Pancreas (tissue), 10 donors: ENCODE data around the gene JMJD4. TPM values are rescaled to one million over a fixed set of nuclear protein-coding genes. Genes with fewer than 3 reads are reported as not detected.

Experiments used
- ATAC-seq, 4 donors: fragments of 200-7000 bp; cut with Tn5 transposase; one replicate each; pipeline versions ENCODE4 v1.8.0 to v1.9.1; 2020; ENCODE audit warnings: mild to moderate bottlenecking in 4 of 4, moderate library complexity in 4 of 4
- DNase-seq, 6 donors: peaks; one replicate each; pipeline ENCODE4 v3.0.0-alpha.2; 2020
- FAIRE-seq: peaks from 2 replicates; lab custom pipeline; 2012; peaks lifted over from hg19 to GRCh38; lab: Jason Lieb, UNC
- H3K27ac ChIP-seq, 4 donors: fragments of 200-600 bp; sonication (generic); 1 replicate in 3 of 4; 2 replicates in 1 of 4; pipeline versions ENCODE4 v1.5.0 to v1.8.0; 2020
- H3K27me3 ChIP-seq, 4 donors: fragments of 200-600 bp; one replicate each; pipeline ENCODE4 v1.8.0; 2021
- H3K36me3 ChIP-seq, 3 donors: fragments of 200-600 bp; sonication (generic) in 1 of 3; one replicate each; pipeline versions ENCODE4 v1.5.0 to v1.8.0; 2020 to 2021
- H3K4me1 ChIP-seq, 3 donors: fragments of 200-600 bp; one replicate each; pipeline ENCODE4 v1.8.0; 2021
- H3K4me3 ChIP-seq, 4 donors: fragments of 200-600 bp; sonication (generic) in 2 of 4; one replicate each; pipeline versions ENCODE4 v1.5.0 to v1.8.0; 2020 to 2021
- H3K9me3 ChIP-seq, 4 donors: fragments of 200-600 bp; one replicate each; pipeline ENCODE4 v1.8.0; 2021
- CTCF ChIP-seq, 4 donors: fragments of 200-600 bp; sonication (generic) in 3 of 4; IDR thresholded peaks; one replicate each; pipeline versions ENCODE4 v1.5.0 to v1.8.0; 2021; ENCODE audit warnings: antibody characterized with exemption in 4 of 4
- WGBS, 2 donors: extraction: QIAGEN DNeasy Blood & Tissue Kit; methylation state at CpG; one replicate each; pipeline ENCODE4 v1.1.7; 2013; 5-methylcytosine and 5-hydroxymethylcytosine counted together
- intact Hi-C, 3 donors: fragments of 100-400 bp; cut with DNase I; formaldehyde crosslinking; loops; one replicate each; pipeline versions ENCODE4 v1.11.1 to v1.14.2; 2022
- polyA plus RNA-seq, 2 donors: library from polyadenylated mRNA; stranded (reverse); fragments of 200-250 nt; gene quantifications; one replicate each; pipeline ENCODE4 v1.2.3, GENCODE V29; 2013
- total RNA-seq, 6 donors: library from RNA; stranded (reverse); fragmentation: NEBNext Ultra II Directional in 4 of 6; extraction: Animal tissue kit (Norgen Biotek cat#: 25700) in 4 of 6; gene quantifications; one replicate each; pipeline versions ENCODE4 v1.2.1 to v1.2.4, GENCODE V29; 2021 to 2023
- donor health status: healthy with polysubstance abuse.
- donor health status: DM: no; HTN: no; CAD: no; lungs with moderate emphysema.
- donor health status: DM: no; HTN: no; CAD: no.
- donor health status: control.
- donor health status: control.
- donor health status: Bipolar disorder and iron deficiency.
- donor health status: DM: yes; HTN: yes; CAD: no.
- donor health status: DM: no; HTN: no; CAD: no.
- donor health status: DM: no; HTN: no; CAD: no.
- donor health status: DM: yes; HTN: yes; CAD: no.

Gene JMJD4
- total and polyA plus RNA-seq, 8 donors: 4.8 to 14.8 (median 9.6) TPM

- no peaks in the 10 kb centered on the region for H3K9me3 ChIP-seq
- ATAC-seq (no peak), DNase-seq (peak in 2 of 6 donors; percentile 41 to 54), FAIRE-seq (no peak)
- peaks cover 0 to 18% (median 4%) of the 10 kb centered on the region in 3 donors for H3K36me3 ChIP-seq
- 86 to 87% methylated on average over 19 of the region's 19 CpGs for WGBS, 2 donors
- H3K27ac ChIP-seq: no peak overlapping the region
- intact Hi-C loops: loop anchor here in 2 of 3 donors (5.0 to 10.0 kb wide), 2 partner anchors 176 to 178 kb away; partner anchors contain the start of gene WNT9A (in 1 of the 2)
- H3K27me3 ChIP-seq: no peaks in the 10 kb centered on the region
- H3K4me3 ChIP-seq: no peak overlapping the region
- TF ChIP-seq CTCF (IDR thresholded peaks at IDR 0.05): no peak
- peaks cover 0 to 4% (median 0%) of the 10 kb centered on the region in 3 donors for H3K4me1 ChIP-seq
Observed at GRCh38 chr1:227766653-227767277, 31.7 kb upstream of the JMJD4 start.

- 36 to 43% methylated on average over 15 to 17 of the region's 17 CpGs for WGBS, 2 donors
- Histone ChIP-seq H3K27me3 (no peaks in the 10 kb centered on the region), H3K27ac (no peak overlapping the region), H3K4me1 (peaks cover 0 to 4% (median 0%) of the 10 kb centered on the region in 3 donors), H3K9me3 (no peaks in the 10 kb centered on the region), H3K4me3 (no peak overlapping the region), H3K36me3 (peaks cover 0 to 18% (median 4%) of the 10 kb centered on the region in 3 donors)
- DNase-seq: peak; percentile 37 to 79 (median 48)
- FAIRE-seq: no peak
- TF ChIP-seq CTCF (IDR thresholded peaks at IDR 0.05): no peak
- peak; percentile 44 to 75 (median 60) for ATAC-seq
- intact Hi-C loops: loop anchor here in 2 of 3 donors (5.0 to 10.0 kb wide), 2 partner anchors 176 to 179 kb away; partner anchors contain the start of gene WNT9A (in 1 of the 2)
Observed at GRCh38 chr1:227766015-227766634, 31.0 kb upstream of the JMJD4 start.

- intact Hi-C loops: loop anchor here in 2 of 3 donors (5.0 to 10.0 kb wide), 2 partner anchors 177 to 179 kb away; partner anchors contain the start of gene WNT9A (in 1 of the 2)
- no peak for TF ChIP-seq CTCF (IDR thresholded peaks at IDR 0.05)
- Histone ChIP-seq H3K4me1 (peaks cover 0 to 4% (median 0%) of the 10 kb centered on the region in 3 donors), H3K9me3 (no peaks in the 10 kb centered on the region), H3K27me3 (no peaks in the 10 kb centered on the region), H3K36me3 (peaks cover 0 to 18% (median 4%) of the 10 kb centered on the region in 3 donors), H3K4me3 (no peak overlapping the region), H3K27ac (no peak overlapping the region)
- ATAC-seq: no peak
- DNase-seq: peak in 2 of 6 donors; percentile 50 to 51
- WGBS, 2 donors: 90 to 93% methylated on average over 8 of the region's 8 CpGs
- no peak for FAIRE-seq
Observed at GRCh38 chr1:227765261-227766014, 30.3 kb upstream of the JMJD4 start.

GRCh38 chr1:227764019-227764391, 28.9 kb upstream of the JMJD4 start:
- H3K4me1 ChIP-seq: peaks cover 0 to 4% (median 0%) of the 10 kb centered on the region in 3 donors
- H3K27me3 ChIP-seq: no peaks in the 10 kb centered on the region
- intact Hi-C loops: loop anchor here in 1 of 3 donors (10.0 kb wide), 1 partner anchor 181 kb away; the partner anchor contains the start of gene WNT9A
- H3K36me3 ChIP-seq: peaks cover 0 to 31% (median 4%) of the 10 kb centered on the region in 3 donors
- 86 to 92% methylated on average over 7 of the region's 7 CpGs for WGBS, 2 donors
- ATAC-seq (no peak), FAIRE-seq (no peak), DNase-seq (no peak)
- no peak overlapping the region for H3K4me3 ChIP-seq
- TF ChIP-seq CTCF (IDR thresholded peaks at IDR 0.05): no peak
- no peaks in the 10 kb centered on the region for H3K9me3 ChIP-seq
- H3K27ac ChIP-seq: no peak overlapping the region
